HepG2 (cell line): ENCODE results near the gene IFT88. TPM values are rescaled to one million over a fixed set of nuclear protein-coding genes. Genes with fewer than 3 reads are reported as not detected.
A peak's percentile ranks its signal among the peaks of the same experiment; 100 is the strongest.

Source experiments
- ATF7-NPFF ChIP-seq: sonication (generic); formaldehyde crosslinking; IDR thresholded peaks from 2 replicates; pipeline ENCODE4 v1.8.1; 2023; ENCODE audit warnings: mild to moderate bottlenecking, low read depth, missing genetic modification reagents, moderate library complexity
- CHCHD3 ChIP-seq: sonication (generic); formaldehyde crosslinking; IDR thresholded peaks from 2 replicates; pipeline ENCODE4 v1.8.0; 2022; ENCODE audit warnings: mild to moderate bottlenecking, missing genetic modification reagents, moderate library complexity
- ELK4 ChIP-seq: sonication (generic); formaldehyde crosslinking; IDR thresholded peaks from 2 replicates; pipeline ENCODE4 v1.9.0; 2021; ENCODE audit warnings: missing genetic modification reagents, borderline replicate concordance
- FOXC1 ChIP-seq: sonication (generic); formaldehyde crosslinking; IDR thresholded peaks from 2 replicates; pipeline ENCODE4 v1.8.0; 2022; ENCODE audit warnings: mild to moderate bottlenecking, missing genetic modification reagents, borderline replicate concordance
- GATAD1 ChIP-seq: IDR thresholded peaks from 2 replicates; pipeline ENCODE4 v1.6.1; 2016; ENCODE audit warnings: missing genetic modification reagents, missing compliant biosample characterization
- MEIS2 ChIP-seq: sonication (generic); formaldehyde crosslinking; IDR thresholded peaks from 2 replicates; pipeline ENCODE4 v1.9.0; 2021; ENCODE audit warnings: mild to moderate bottlenecking, missing genetic modification reagents
- MYC ChIP-seq: sonication (generic); formaldehyde crosslinking; IDR thresholded peaks from 2 replicates; pipeline ENCODE4 v1.9.0; 2021; ENCODE audit warnings: missing genetic modification reagents, borderline replicate concordance
- NFE2L2 ChIP-seq: fragments of 150-350 bp; IDR thresholded peaks from 2 replicates; pipeline ENCODE4 v1.6.1; 2014; ENCODE audit warnings: low read length
- PRMT3 ChIP-seq: sonication (generic); formaldehyde crosslinking; IDR thresholded peaks from 2 replicates; pipeline ENCODE4 v1.8.1; 2022; ENCODE audit warnings: low read depth, mild to moderate bottlenecking, moderate library complexity, missing genetic modification reagents, borderline replicate concordance
- RBAK ChIP-seq: sonication (generic); formaldehyde crosslinking; IDR thresholded peaks from 2 replicates; pipeline ENCODE4 v1.5.1; 2020; ENCODE audit warnings: mild to moderate bottlenecking, missing genetic modification reagents
- SMYD3 ChIP-seq: sonication (generic); formaldehyde crosslinking; IDR thresholded peaks from 2 replicates; pipeline ENCODE4 v1.8.1; 2023; ENCODE audit warnings: mild to moderate bottlenecking, missing genetic modification reagents
- SOX13 ChIP-seq, 3 experiments: fragments of 450-650 bp in 1 of 3; sonication (generic) in 1 of 3; formaldehyde crosslinking in 1 of 3; IDR thresholded peaks in 2 of 3; conservative IDR thresholded peaks in 1 of 3; 2 replicates each; pipeline versions ENCODE4 v1.5.0 to v1.6.1; 2016 to 2020; ENCODE audit warnings: antibody characterized with exemption in 1 of 3, mild to moderate bottlenecking in 1 of 3, missing compliant biosample characterization in 1 of 3, missing genetic modification reagents in 1 of 3, moderate library complexity in 1 of 3
- TOE1 ChIP-seq: sonication (generic); formaldehyde crosslinking; IDR thresholded peaks from 2 replicates; pipeline ENCODE4 v1.4.0; 2020; ENCODE audit warnings: mild to moderate bottlenecking, missing genetic modification reagents
- ZFY ChIP-seq: sonication (generic); formaldehyde crosslinking; IDR thresholded peaks from 2 replicates; pipeline ENCODE4 v1.4.0; 2020; ENCODE audit warnings: missing genetic modification reagents
- ZIK1 ChIP-seq: sonication (generic); formaldehyde crosslinking; IDR thresholded peaks from 2 replicates; pipeline ENCODE4 v1.5.0; 2020; ENCODE audit warnings: mild to moderate bottlenecking, low read depth, missing genetic modification reagents, borderline replicate concordance
- ZNF17 ChIP-seq: sonication (generic); formaldehyde crosslinking; IDR thresholded peaks from 2 replicates; pipeline ENCODE4 v1.5.0; 2020; ENCODE audit warnings: mild to moderate bottlenecking, missing genetic modification reagents
- ZNF230 ChIP-seq: sonication (generic); formaldehyde crosslinking; IDR thresholded peaks from 2 replicates; pipeline ENCODE4 v1.4.0; 2020; ENCODE audit warnings: mild to moderate bottlenecking, missing genetic modification reagents
- ZNF274 ChIP-seq: sonication (generic); formaldehyde crosslinking; IDR thresholded peaks from 2 replicates; pipeline ENCODE4 v1.5.1; 2020; ENCODE audit warnings: mild to moderate bottlenecking, missing genetic modification reagents
- ZNF510 ChIP-seq: sonication (generic); formaldehyde crosslinking; IDR thresholded peaks from 2 replicates; pipeline ENCODE4 v1.4.0; 2020; ENCODE audit warnings: low read depth, mild to moderate bottlenecking, missing genetic modification reagents
- ZNF704 ChIP-seq: sonication (generic); formaldehyde crosslinking; IDR thresholded peaks from 2 replicates; pipeline ENCODE4 v1.8.1; 2023; ENCODE audit warnings: mild to moderate bottlenecking, inconsistent platforms, moderate library complexity, missing genetic modification reagents, borderline replicate concordance
- ZSCAN31 ChIP-seq: sonication (generic); formaldehyde crosslinking; IDR thresholded peaks from 2 replicates; pipeline ENCODE4 v1.5.0; 2020; ENCODE audit warnings: low read depth, mild to moderate bottlenecking, missing genetic modification reagents
- polyA plus RNA-seq, 8 experiments: library from polyadenylated mRNA; depleted of rRNA in 3 of 8; stranded (reverse) in 7 of 8; unstranded in 1 of 8; fragments of >200 nt; fragmentation: Illumina TruSeq in 4 of 8; extraction: Trizol in 4 of 8; gene quantifications; 2 replicates each; pipeline versions ENCODE4 v1.2.1 to v1.2.3, GENCODE V29; 2011 to 2016; ENCODE audit warnings: low read depth in 4 of 8, missing spikeins in 1 of 8, mixed read lengths in 1 of 8; ENCODE audit not compliant: insufficient read depth in 1 of 8
- total RNA-seq, 5 experiments: library from RNA; depleted of rRNA; stranded (reverse); fragments of >200 nt; fragmentation: Illumina TruSeq; extraction: Trizol; gene quantifications; 2 replicates each; pipeline ENCODE4 v1.2.3, GENCODE V29; 2016; ENCODE audit warnings: low read depth in 1 of 5
- TF ChIP-seq, protein P1 (sequence below): sonication (generic); formaldehyde crosslinking; IDR thresholded peaks from 2 replicates; pipeline ENCODE4 v1.5.0; 2020; ENCODE audit warnings: mild to moderate bottlenecking, missing genetic modification reagents
- TF ChIP-seq, protein P2 (sequence below): sonication (generic); formaldehyde crosslinking; IDR thresholded peaks from 2 replicates; pipeline ENCODE4 v1.5.1; 2020; ENCODE audit warnings: mild to moderate bottlenecking, missing genetic modification reagents, moderate library complexity

The IFT88 gene
- total and polyA plus RNA-seq, 2 of the 13 experiments (the other 11 are each of a cell fraction or from before 2014, with no cell fraction given) = 8.4 to 19.9 TPM

GRCh38 chr13:20702915-20703779, 136.2 kb downstream of the IFT88 start, which contains the start of gene IL17D (continued):
- peak; percentile 51; the same call in 1 of the 2 replicates for TF ChIP-seq ZNF274 (CRISPR knock-in tag)
- TF ChIP-seq MEIS2 (CRISPR knock-in tag) = 0 out of 2 replicates have a peak, but pooled peaks have one; percentile 46
- peak; percentile 80 for TF ChIP-seq ZFY
- TF ChIP-seq ELK4 (CRISPR knock-in tag) = no peak
- TF ChIP-seq NFE2L2 = no peak
- no peak for TF ChIP-seq TOE1 (CRISPR knock-in tag)
- no peak for TF ChIP-seq CHCHD3
- TF ChIP-seq, protein P1, sequence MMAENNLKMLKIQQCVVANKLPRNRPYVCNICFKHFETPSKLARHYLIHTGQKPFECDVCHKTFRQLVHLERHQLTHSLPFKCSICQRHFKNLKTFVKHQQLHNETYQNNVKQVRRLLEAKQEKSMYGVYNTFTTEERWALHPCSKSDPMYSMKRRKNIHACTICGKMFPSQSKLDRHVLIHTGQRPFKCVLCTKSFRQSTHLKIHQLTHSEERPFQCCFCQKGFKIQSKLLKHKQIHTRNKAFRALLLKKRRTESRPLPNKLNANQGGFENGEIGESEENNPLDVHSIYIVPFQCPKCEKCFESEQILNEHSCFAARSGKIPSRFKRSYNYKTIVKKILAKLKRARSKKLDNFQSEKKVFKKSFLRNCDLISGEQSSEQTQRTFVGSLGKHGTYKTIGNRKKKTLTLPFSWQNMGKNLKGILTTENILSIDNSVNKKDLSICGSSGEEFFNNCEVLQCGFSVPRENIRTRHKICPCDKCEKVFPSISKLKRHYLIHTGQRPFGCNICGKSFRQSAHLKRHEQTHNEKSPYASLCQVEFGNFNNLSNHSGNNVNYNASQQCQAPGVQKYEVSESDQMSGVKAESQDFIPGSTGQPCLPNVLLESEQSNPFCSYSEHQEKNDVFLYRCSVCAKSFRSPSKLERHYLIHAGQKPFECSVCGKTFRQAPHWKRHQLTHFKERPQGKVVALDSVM (CRISPR knock-in tag) = no peak
- no peak for TF ChIP-seq SMYD3 (CRISPR knock-in tag)
- TF ChIP-seq ZNF17 (CRISPR knock-in tag) = no peak
- TF ChIP-seq ZNF704 (CRISPR knock-in tag) = no peak
- TF ChIP-seq ZNF230 (CRISPR knock-in tag) = 0 out of 2 replicates have a peak, but pooled peaks have one; percentile 64
- TF ChIP-seq MYC (CRISPR knock-in tag) = peak; percentile 62; the same call in 1 of the 2 replicates
- peak; percentile 55; the same call in 1 of the 2 replicates for TF ChIP-seq ATF7-NPFF (CRISPR knock-in tag)
- no peak; the same call in 1 of the 2 replicates for TF ChIP-seq FOXC1
- TF ChIP-seq, protein P2, sequence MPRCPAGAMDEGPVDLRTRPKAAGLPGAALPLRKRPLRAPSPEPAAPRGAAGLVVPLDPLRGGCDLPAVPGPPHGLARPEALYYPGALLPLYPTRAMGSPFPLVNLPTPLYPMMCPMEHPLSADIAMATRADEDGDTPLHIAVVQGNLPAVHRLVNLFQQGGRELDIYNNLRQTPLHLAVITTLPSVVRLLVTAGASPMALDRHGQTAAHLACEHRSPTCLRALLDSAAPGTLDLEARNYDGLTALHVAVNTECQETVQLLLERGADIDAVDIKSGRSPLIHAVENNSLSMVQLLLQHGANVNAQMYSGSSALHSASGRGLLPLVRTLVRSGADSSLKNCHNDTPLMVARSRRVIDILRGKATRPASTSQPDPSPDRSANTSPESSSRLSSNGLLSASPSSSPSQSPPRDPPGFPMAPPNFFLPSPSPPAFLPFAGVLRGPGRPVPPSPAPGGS (CRISPR knock-in tag) = no peak
- TF ChIP-seq ZNF510 (CRISPR knock-in tag) = no peak
- no peak for TF ChIP-seq RBAK (CRISPR knock-in tag)
- no peak for TF ChIP-seq GATAD1 (CRISPR knock-in tag)
- no peak for TF ChIP-seq PRMT3 (CRISPR knock-in tag)
- TF ChIP-seq ZSCAN31 (CRISPR knock-in tag) = no peak
- no peak for TF ChIP-seq ZIK1
- TF ChIP-seq SOX13 (IDR thresholded peaks at IDR 0.05) = no peak
- no peak for TF ChIP-seq SOX13 (CRISPR knock-in tag; conservative IDR thresholded peaks at IDR 0.05 in 1 of 2, IDR thresholded peaks at IDR 0.05 in 1 of 2)
